ENCODE data around the gene GABRR2. TPM values are rescaled to one million over a fixed set of nuclear protein-coding genes. Genes with fewer than 3 reads are reported as not detected.
A peak's percentile ranks its signal among the peaks of the same experiment; 100 is the strongest.
"Not testable (repeated sequence)": the region's sequence is repeated elsewhere in the genome, so short reads cannot be mapped to it uniquely, and the experiment has no call there.

Gene GABRR2
- total RNA-seq, 1 donor from 2014 or later: 1.5 TPM

GRCh38 chr6:89311530-89311852, 3.6 kb downstream of the GABRR2 start:
- intact Hi-C loops (cut with DNase I): no loop called here
- Histone ChIP-seq H3K4me3 (no peak overlapping the region), H3K4me1 (peaks cover 25% of the 10 kb centered on the region), H3K36me3 (no peaks in the 10 kb centered on the region), H3K9me3 (no peaks in the 10 kb centered on the region), H3K27me3 (no peaks in the 10 kb centered on the region), H3K27ac (peak overlapping the region; percentile 74)
- TF ChIP-seq POLR2AphosphoS5 (IDR thresholded peaks at IDR 0.05; ENCODE audit: insufficient read depth in 1 of 2, low read depth in 1 of 2) (no peak), CTCF (IDR thresholded peaks at IDR 0.05) (no peak), POLR2A (IDR thresholded peaks at IDR 0.05) (no peak)
- DNase-seq (ENCODE audit: extremely low spot score in 2 of 2): no peak

GRCh38 chr6:89310929-89311328, 4.2 kb downstream of the GABRR2 start:
- Histone ChIP-seq H3K27me3 (no peaks in the 10 kb centered on the region), H3K27ac (no peak overlapping the region), H3K36me3 (no peaks in the 10 kb centered on the region), H3K9me3 (no peaks in the 10 kb centered on the region), H3K4me3 (no peak overlapping the region), H3K4me1 (peaks cover 25% of the 10 kb centered on the region)
- DNase-seq (ENCODE audit: extremely low spot score in 2 of 2): no peak
- intact Hi-C loops (cut with DNase I): no loop called here
- TF ChIP-seq POLR2AphosphoS5 (IDR thresholded peaks at IDR 0.05; ENCODE audit: insufficient read depth in 1 of 2, low read depth in 1 of 2): no peak
- TF ChIP-seq POLR2A (IDR thresholded peaks at IDR 0.05): no peak
- TF ChIP-seq CTCF (IDR thresholded peaks at IDR 0.05): no peak

GRCh38 chr6:89308525-89309395, 6.3 kb downstream of the GABRR2 start:
- no peak for DNase-seq (ENCODE audit: extremely low spot score in 2 of 2)
- H3K36me3 ChIP-seq: no peaks in the 10 kb centered on the region
- intact Hi-C loops (cut with DNase I): no loop called here
- no peak for TF ChIP-seq POLR2A (IDR thresholded peaks at IDR 0.05)
- TF ChIP-seq POLR2AphosphoS5 (IDR thresholded peaks at IDR 0.05; ENCODE audit: insufficient read depth in 1 of 2, low read depth in 1 of 2): no peak
- no peak for TF ChIP-seq CTCF (IDR thresholded peaks at IDR 0.05)
- no peak overlapping the region for H3K4me3 ChIP-seq
- H3K9me3 ChIP-seq: no peaks in the 10 kb centered on the region
- no peaks in the 10 kb centered on the region for H3K27me3 ChIP-seq
- peaks cover 25% of the 10 kb centered on the region for H3K4me1 ChIP-seq
- H3K27ac ChIP-seq: no peak overlapping the region

GRCh38 chr6:89304517-89304916, 10.6 kb downstream of the GABRR2 start:
- H3K4me3 ChIP-seq; H3K4me1 ChIP-seq; H3K27me3 ChIP-seq; H3K36me3 ChIP-seq; H3K27ac ChIP-seq; DNase-seq (ENCODE audit: extremely low spot score in 2 of 2); H3K9me3 ChIP-seq; intact Hi-C loops (cut with DNase I): not testable (repeated sequence)

GRCh38 chr6:89302936-89303335, 12.2 kb downstream of the GABRR2 start:
- no peak for DNase-seq (ENCODE audit: extremely low spot score in 2 of 2)
- no peaks in the 10 kb centered on the region for H3K36me3 ChIP-seq
- no peak overlapping the region for H3K4me3 ChIP-seq
- no peak overlapping the region for H3K27ac ChIP-seq
- peaks cover 15% of the 10 kb centered on the region for H3K4me1 ChIP-seq
- H3K27me3 ChIP-seq: no peaks in the 10 kb centered on the region
- TF ChIP-seq POLR2AphosphoS5 (IDR thresholded peaks at IDR 0.05; ENCODE audit: insufficient read depth in 1 of 2, low read depth in 1 of 2): no peak
- TF ChIP-seq CTCF (IDR thresholded peaks at IDR 0.05): no peak
- no peak for TF ChIP-seq POLR2A (IDR thresholded peaks at IDR 0.05)
- no peaks in the 10 kb centered on the region for H3K9me3 ChIP-seq
- intact Hi-C loops (cut with DNase I): no loop called here

Data from vagina (tissue), 2 donors.